K562 (cell line): Measurements from ENCODE around the gene IL31. TPM values are rescaled to one million over a fixed set of nuclear protein-coding genes. Genes with fewer than 3 reads are reported as not detected.
"Not testable (repeated sequence)": the region's sequence is repeated elsewhere in the genome, so short reads cannot be mapped to it uniquely, and the experiment has no call there.

Source experiments
- ATAC-seq: fragments of 200-7000 bp; cut with Tn5 transposase; 3 replicates; pipeline ENCODE4 v1.9.1; 2020; ENCODE audit warnings: moderate library complexity
- BruUV-seq: library from RNA; stranded (reverse); fragments of 400-500 nt; replicated peaks from 2 replicates; lab custom pipeline; 2021; lab: Mats Ljungman, UMichigan
- CTCF ChIA-PET: fragments of 300-600 bp; formaldehyde crosslinking; extraction: SDS; loops from one replicate; lab custom pipeline; 2021; ENCODE audit warnings: low intra/inter-chr PET ratio; lab: Yijun Ruan, JAX
- POLR2A ChIA-PET: fragments of 300-600, 350-650 bp; sonication (Branson Sonifier 250); formaldehyde crosslinking; extraction: SDS; loops from one replicate; lab custom pipeline; 2021; ENCODE audit warnings: antibody characterized with exemption, inconsistent platforms; lab: Yijun Ruan, JAX
- DNase-seq, 4 experiments: peaks; one replicate each; pipeline versions ENCODE4 v3.0.0 to v3.0.0-alpha.2; 2011 to 2018; ENCODE audit warnings: low spot score in 3 of 4, mixed read lengths in 3 of 4; ENCODE audit errors: extremely low read depth in 1 of 4
- FAIRE-seq: peaks from 2 replicates; lab custom pipeline; 2011; peaks lifted over from hg19 to GRCh38; lab: Jason Lieb, UNC
- H2AFZ ChIP-seq: 2 replicates; pipeline ENCODE4 v1.6.0; 2011; ENCODE audit warnings: low read depth, low read length, control low read depth, inconsistent platforms
- H3K27ac ChIP-seq: fragments of 200-600 bp; 3 replicates; pipeline ENCODE4 v1.8.0; 2011; ENCODE audit warnings: low read depth, mild to moderate bottlenecking, control low read depth, inconsistent platforms, low read length, moderate library complexity, mixed read lengths; ENCODE audit errors: extremely low read depth
- H3K27me3 ChIP-seq, 2 experiments: fragments of 300-600 bp in 1 of 2; 2 replicates in 1 of 2; 3 replicates in 1 of 2; pipeline versions ENCODE4 v1.6.0 to v1.8.0; 2011; ENCODE audit warnings: inconsistent platforms in 2 of 2, low read length in 2 of 2, mild to moderate bottlenecking in 1 of 2, mixed read lengths in 1 of 2, moderate library complexity in 1 of 2; ENCODE audit not compliant: control insufficient read depth in 2 of 2, insufficient read depth in 2 of 2
- H3K36me3 ChIP-seq: fragments of 300-600 bp; 3 replicates; pipeline ENCODE4 v1.8.0; 2011; ENCODE audit warnings: mild to moderate bottlenecking, low read length, inconsistent platforms; ENCODE audit not compliant: control insufficient read depth, insufficient read depth
- H3K4me1 ChIP-seq, 2 experiments: fragments of 200-600 bp in 1 of 2; replicated peaks in 1 of 2; 2 replicates in 1 of 2; 3 replicates in 1 of 2; pipeline versions ENCODE4 v1.5.1 to v1.8.0; 2011; ENCODE audit warnings: inconsistent platforms in 2 of 2, low read length in 2 of 2, mild to moderate bottlenecking in 1 of 2, mixed read lengths in 1 of 2, moderate library complexity in 1 of 2; ENCODE audit not compliant: control insufficient read depth in 2 of 2, insufficient read depth in 2 of 2
- H3K4me2 ChIP-seq: 2 replicates; pipeline ENCODE4 v1.6.1; 2011; ENCODE audit warnings: low read length, control low read depth, inconsistent platforms, mixed read lengths; ENCODE audit not compliant: insufficient read depth
- H3K4me3 ChIP-seq: fragments of 200-600 bp; sonication (generic), shearing (Covaris generic); 2 replicates; pipeline ENCODE4 v1.5.1; 2016; ENCODE audit warnings: control low read depth, inconsistent platforms
- H3K79me2 ChIP-seq: fragments of 200-600 bp; 3 replicates; pipeline ENCODE4 v1.8.0; 2011; ENCODE audit warnings: low read length, inconsistent platforms; ENCODE audit not compliant: control insufficient read depth, insufficient read depth
- H3K9ac ChIP-seq, 2 experiments: 2 replicates each; pipeline versions ENCODE4 v1.6.0 to v1.6.1; 2011; ENCODE audit warnings: low read depth in 2 of 2, low read length in 2 of 2, control low read depth in 1 of 2, inconsistent platforms in 1 of 2, mild to moderate bottlenecking in 1 of 2, mixed read lengths in 1 of 2; ENCODE audit not compliant: insufficient read depth in 1 of 2
- H3K9me1 ChIP-seq: one replicate; pipeline ENCODE4 v1.6.0; 2011; ENCODE audit warnings: inconsistent platforms, mild to moderate bottlenecking, low read length, moderate library complexity; ENCODE audit not compliant: control insufficient read depth, insufficient read depth
- H3K9me3 ChIP-seq: replicated peaks from 2 replicates; pipeline ENCODE4 v1.5.1; 2011; ENCODE audit warnings: low read depth, low read length, inconsistent platforms; ENCODE audit not compliant: control insufficient read depth, insufficient read depth
- H4K20me1 ChIP-seq: replicated peaks from 2 replicates; pipeline ENCODE4 v1.6.1; 2011; ENCODE audit warnings: low read length, inconsistent platforms, mixed read lengths; ENCODE audit not compliant: control insufficient read depth, insufficient read depth
- ARID3A ChIP-seq: IDR thresholded peaks from 2 replicates; pipeline ENCODE4 v1.6.1; 2012; ENCODE audit warnings: low read depth, low read length, improper control_type of control experiment, borderline replicate concordance
- CEBPB ChIP-seq: fragments of 450-650 bp; IDR thresholded peaks from 2 replicates; pipeline ENCODE4 v1.6.1; 2016; ENCODE audit warnings: missing genetic modification characterization, missing compliant biosample characterization
- HDAC1 ChIP-seq, 2 experiments: fragments of 450-650 bp; IDR thresholded peaks; 2 replicates each; pipeline ENCODE4 v1.6.1; 2016 to 2017; ENCODE audit warnings: inconsistent platforms in 1 of 2, mild to moderate bottlenecking in 1 of 2, moderate library complexity in 1 of 2
- ID3 ChIP-seq, 2 experiments: fragments of 250-450 bp in 1 of 2; fragments of 450-650 bp in 1 of 2; sonication (Bioruptor Pico) in 1 of 2; IDR thresholded peaks; 2 replicates each; pipeline versions ENCODE4 v1.6.1 to v1.8.0; 2016 to 2021; ENCODE audit warnings: mild to moderate bottlenecking in 2 of 2, moderate library complexity in 2 of 2, missing compliant biosample characterization in 1 of 2, missing genetic modification characterization in 1 of 2
- MIER1 ChIP-seq: fragments of 450-650 bp; IDR thresholded peaks from 2 replicates; pipeline ENCODE4 v1.6.1; 2016; ENCODE audit warnings: antibody characterized with exemption, mild to moderate bottlenecking, low read depth
- PATZ1 ChIP-seq: fragments of 250-450 bp; sonication (Bioruptor Pico); IDR thresholded peaks from 2 replicates; pipeline ENCODE4 v1.5.0; 2020; ENCODE audit warnings: mild to moderate bottlenecking, borderline replicate concordance
- TCF3 ChIP-seq: sonication (generic); formaldehyde crosslinking; IDR thresholded peaks from 2 replicates; pipeline ENCODE4 v1.4.0; 2020; ENCODE audit warnings: mild to moderate bottlenecking, missing genetic modification reagents
- WGBS: fragments of 100-300 bp; shearing (Covaris generic); methylation state at CpG from one replicate; pipeline ENCODE4 v1.1.6; 2016; ENCODE audit warnings: low coverage, mixed read lengths; ENCODE audit not compliant: insufficient coverage; ENCODE audit errors: missing lambda C conversion rate; 5-methylcytosine and 5-hydroxymethylcytosine counted together
- in situ Hi-C: fragments of 300-500 bp; cut with MboI; formaldehyde crosslinking; loops from 4 replicates; pipeline ENCODE4 v1.15.0; 2018; ENCODE audit warnings: inconsistent platforms, mixed read lengths
- intact Hi-C: fragments of 100-400 bp; cut with micrococcal nuclease; formaldehyde crosslinking; loops from 2 replicates; pipeline ENCODE4 v1.14.2; 2022
- polyA plus RNA-seq, 8 experiments: library from polyadenylated mRNA; depleted of rRNA in 4 of 8; stranded (reverse) in 5 of 8; unstranded in 3 of 8; fragments of >200 nt; fragmentation: Nextera tagmentation in 2 of 8; fragmentation: Illumina TruSeq in 1 of 8; extraction: Ambion mirVana in 2 of 8; extraction: Trizol in 1 of 8; gene quantifications; 2 replicates each; pipeline versions ENCODE4 v1.2.1 to v1.2.3, GENCODE V29; 2011 to 2014; ENCODE audit warnings: inconsistent platforms in 1 of 8, missing spikeins in 1 of 8
- total RNA-seq, 7 experiments: library from RNA; depleted of rRNA in 6 of 7; stranded (reverse); fragments of >200 nt in 6 of 7; fragmentation: Illumina TruSeq in 2 of 7; extraction: Trizol in 2 of 7; gene quantifications; 2 replicates each; pipeline versions ENCODE4 v1.2.1 to v1.2.3, GENCODE V29; 2011 to 2021; ENCODE audit warnings: low replicate concordance in 1 of 7

The IL31 gene
- total and polyA plus RNA-seq, 9 of the 15 experiments (the other 6 are each of a cell fraction or from before 2014, with no cell fraction given) = not detected

- H3K4me3 ChIP-seq, CTCF ChIA-PET: not testable (repeated sequence)
Measured at GRCh38 chr12:122176473-122176872, 2.5 kb upstream of the IL31 start.

GRCh38 chr12:122172262-122172939, 1.6 kb downstream of the IL31 start:
- FAIRE-seq = no peak
- in situ Hi-C loops = no loop called here
- ATAC-seq = no peak
- H3K27me3 ChIP-seq = peaks cover 19 to 28% of the 10 kb centered on the region in 2 experiments
- BruUV-seq = no TSS peak
- peak overlapping the region in 1 of 2 experiments; percentile 65; a peak in 1 of 4 replicates for H3K9ac ChIP-seq
- ChIA-PET CTCF (no interaction called here), POLR2A (interaction anchor here (0.6 kb wide), 1 partner anchor 371 kb away, joined by 3 read pairs; no protein-coding TSS in a partner anchor)
- no peaks in the 10 kb centered on the region for H3K9me1 ChIP-seq
- peaks cover 0 to 2% of the 10 kb centered on the region in 2 experiments; a peak in 3 of 5 replicates for H3K4me1 ChIP-seq
- H3K4me2 ChIP-seq = no peak overlapping the region
- H3K79me2 ChIP-seq = no peaks in the 10 kb centered on the region
- H3K27ac ChIP-seq = no peak overlapping the region
- no peaks in the 10 kb centered on the region for H4K20me1 ChIP-seq
- DNase-seq = no peak
- 12% methylated on average over 17 of the region's 17 CpGs for WGBS
- no peak overlapping the region for H3K4me3 ChIP-seq
- H2AFZ ChIP-seq = no peak overlapping the region
- H3K36me3 ChIP-seq = no peaks in the 10 kb centered on the region
- intact Hi-C loops = no loop called here
- no peaks in the 10 kb centered on the region for H3K9me3 ChIP-seq
- TF ChIP-seq ID3 (CRISPR knock-in tag; IDR thresholded peaks at IDR 0.05) (no peak), ID3 (tag; IDR thresholded peaks at IDR 0.05) (no peak), TCF3 (CRISPR knock-in tag) (no peak), MIER1 (no peak), HDAC1 (IDR thresholded peaks at IDR 0.05) (no peak), PATZ1 (CRISPR knock-in tag) (no peak), ARID3A (no peak)

More at GRCh38 chr12:122176473-122176872, 2.5 kb upstream of the IL31 start:
- POLR2A ChIA-PET = interaction anchor here (1.2 kb wide), 1 partner anchor 16 kb away, joined by 3 read pairs; no protein-coding TSS in a partner anchor
- 33% methylated on average over 3 of the region's 4 CpGs for WGBS
- H3K9ac ChIP-seq, intact Hi-C loops, in situ Hi-C loops, ATAC-seq, FAIRE-seq, H4K20me1 ChIP-seq, H3K4me1 ChIP-seq, H3K27ac ChIP-seq, H3K9me3 ChIP-seq, BruUV-seq, DNase-seq, H3K79me2 ChIP-seq, H3K36me3 ChIP-seq, H3K4me2 ChIP-seq, H2AFZ ChIP-seq, H3K9me1 ChIP-seq: not testable (repeated sequence)
- H3K27me3 ChIP-seq = peaks cover 13 to 16% of the 10 kb centered on the region in 2 experiments; a peak in 4 of 5 replicates
- peak; percentile 36; the same call in 1 of the 2 replicates for TF ChIP-seq CEBPB
